Measurements from ENCODE around the gene SV2B. TPM values are rescaled to one million over a fixed set of nuclear protein-coding genes. Genes with fewer than 3 reads are reported as not detected.

Gene SV2B
- total and polyA plus RNA-seq, 2 donors: 1.2 to 4.5 TPM

DNA sequence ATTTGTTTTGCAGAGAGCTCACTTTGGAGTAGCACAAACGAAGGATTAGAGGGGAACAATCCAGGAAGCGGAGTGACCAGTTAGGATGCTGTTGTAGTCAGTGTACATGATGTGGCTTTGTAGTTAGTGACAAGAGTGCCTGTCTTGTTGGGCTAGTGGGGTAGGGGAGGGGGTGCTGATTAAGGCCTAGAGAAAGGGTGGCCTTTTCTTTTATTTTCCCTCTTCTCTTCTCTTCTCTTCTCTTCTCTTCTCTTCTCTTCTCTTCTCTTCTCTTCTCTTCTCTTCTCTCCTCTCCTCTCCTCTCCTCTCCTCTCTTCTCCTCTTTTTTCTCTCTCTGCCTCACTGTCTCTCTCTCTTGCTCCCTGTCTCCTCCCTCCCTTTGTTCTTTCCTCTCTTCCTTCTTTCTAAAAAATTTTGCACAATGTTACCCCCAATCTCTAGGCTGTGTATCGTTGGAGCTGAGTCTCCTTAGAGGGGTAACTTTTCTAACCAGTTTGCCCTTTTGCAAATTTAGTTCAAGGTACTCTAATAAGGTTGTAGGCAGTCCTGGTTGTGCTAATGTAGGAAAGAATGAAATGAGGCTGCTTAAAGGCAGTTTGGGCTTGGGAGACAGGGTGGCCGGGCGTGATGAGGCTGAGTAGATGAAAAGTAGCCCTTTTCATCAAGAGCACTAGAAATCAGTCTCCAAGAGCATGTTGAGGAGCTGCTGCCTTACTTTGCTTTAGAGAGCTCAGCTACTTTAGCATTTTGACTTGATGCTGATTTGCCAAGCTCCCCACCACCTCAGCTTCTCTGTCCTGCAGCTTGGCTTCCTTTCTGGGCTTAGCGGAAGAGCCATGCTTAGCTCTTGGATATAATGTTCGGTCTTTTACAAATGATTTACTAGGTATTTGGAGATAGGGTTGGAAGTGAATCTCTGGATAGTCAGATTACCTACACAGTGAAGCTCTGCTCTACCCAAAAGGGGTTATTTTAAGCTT is 58.6 kb downstream of the SV2B start:
- H3K36me3 ChIP-seq (ENCODE audit: insufficient read depth): no peaks in the 10 kb centered on the region
- no peak overlapping the region for H3K4me3 ChIP-seq (ENCODE audit: low read depth, low read length)
- no peak overlapping the region for H3K27ac ChIP-seq (ENCODE audit: low read depth)
- WGBS: 73% methylated on average over 7 of the region's 7 CpGs
- no peaks in the 10 kb centered on the region for H3K4me1 ChIP-seq (ENCODE audit: insufficient read depth)
- no peak for DNase-seq (ENCODE audit: extremely low spot score)

DNA sequence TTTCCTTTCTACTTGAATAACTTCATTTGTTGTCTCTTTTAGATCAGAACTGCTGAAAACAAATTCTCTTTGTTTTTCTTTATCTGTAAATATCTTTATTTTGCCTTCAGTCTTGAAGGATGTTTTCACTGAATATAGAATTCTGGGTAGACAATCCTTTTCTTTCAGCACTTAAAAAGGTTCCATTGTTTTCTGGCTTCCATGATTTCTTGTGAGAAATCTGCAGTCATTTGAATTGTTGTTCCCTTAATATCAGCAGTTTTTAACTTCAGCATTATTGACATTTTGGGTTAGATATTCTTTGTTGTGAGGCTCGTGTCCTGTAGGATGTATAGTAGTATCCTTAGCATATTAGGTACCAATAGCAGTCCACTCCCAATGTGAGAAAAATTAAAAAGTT is 65.8 kb downstream of the SV2B start:
- Histone ChIP-seq H3K27ac (ENCODE audit: low read depth) (no peak overlapping the region), H3K4me1 (ENCODE audit: insufficient read depth) (no peaks in the 10 kb centered on the region), H3K4me3 (ENCODE audit: low read depth, low read length) (no peak overlapping the region), H3K36me3 (ENCODE audit: insufficient read depth) (no peaks in the 10 kb centered on the region)
- 84% methylated on average over 1 of the region's 1 CpG for WGBS
- DNase-seq (ENCODE audit: extremely low spot score): no peak

DNA sequence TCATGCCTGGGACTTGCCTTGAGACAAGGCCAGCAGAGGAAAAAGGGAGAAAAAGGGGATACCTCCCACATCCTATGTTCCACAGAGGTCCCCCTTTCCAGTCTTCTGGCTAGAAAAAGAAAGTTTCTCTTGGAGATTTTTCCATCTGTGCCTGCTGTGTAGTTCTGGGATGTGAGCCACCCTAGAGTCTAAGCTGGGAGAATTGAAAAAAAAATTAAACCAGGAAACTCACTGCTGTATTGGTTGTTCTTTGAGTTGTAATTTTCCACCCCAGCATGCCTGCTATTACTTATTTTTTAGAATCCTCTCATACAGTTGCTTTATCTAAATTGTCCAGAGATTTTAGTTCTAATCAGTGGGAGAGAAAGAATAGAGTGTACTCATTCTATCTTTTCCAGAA is 68.4 kb downstream of the SV2B start:
- no peak for DNase-seq (ENCODE audit: extremely low spot score)
- no peaks in the 10 kb centered on the region for H3K36me3 ChIP-seq (ENCODE audit: insufficient read depth)
- H3K4me3 ChIP-seq (ENCODE audit: low read depth, low read length): no peak overlapping the region
- no peaks in the 10 kb centered on the region for H3K4me1 ChIP-seq (ENCODE audit: insufficient read depth)
- H3K27ac ChIP-seq (ENCODE audit: low read depth): no peak overlapping the region

DNA sequence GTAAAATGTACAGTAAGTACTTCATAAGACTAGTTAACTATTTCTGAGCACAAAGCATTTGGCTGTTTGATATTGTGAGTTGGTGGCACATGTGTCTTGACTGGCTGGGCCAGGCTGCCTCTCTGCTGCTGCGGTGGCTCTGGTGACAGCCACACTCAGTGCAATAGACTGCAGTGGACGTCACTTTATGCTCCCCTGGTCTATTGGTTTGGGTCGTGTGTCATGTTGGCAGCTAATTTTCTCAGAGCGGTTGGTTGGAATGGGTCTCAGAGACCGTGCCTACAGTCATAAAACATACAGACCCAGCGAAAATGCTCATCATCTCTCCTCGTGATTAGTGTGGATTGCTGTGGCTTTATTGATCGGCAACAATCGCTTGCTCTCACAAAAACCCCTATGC is 71.3 kb downstream of the SV2B start:
- Histone ChIP-seq H3K36me3 (ENCODE audit: insufficient read depth) (no peaks in the 10 kb centered on the region), H3K27ac (ENCODE audit: low read depth) (no peak overlapping the region), H3K4me1 (ENCODE audit: insufficient read depth) (no peaks in the 10 kb centered on the region), H3K4me3 (ENCODE audit: low read depth, low read length) (no peak overlapping the region)
- WGBS: 61% methylated on average over 9 of the region's 9 CpGs
- no peak for DNase-seq (ENCODE audit: extremely low spot score)

DNA sequence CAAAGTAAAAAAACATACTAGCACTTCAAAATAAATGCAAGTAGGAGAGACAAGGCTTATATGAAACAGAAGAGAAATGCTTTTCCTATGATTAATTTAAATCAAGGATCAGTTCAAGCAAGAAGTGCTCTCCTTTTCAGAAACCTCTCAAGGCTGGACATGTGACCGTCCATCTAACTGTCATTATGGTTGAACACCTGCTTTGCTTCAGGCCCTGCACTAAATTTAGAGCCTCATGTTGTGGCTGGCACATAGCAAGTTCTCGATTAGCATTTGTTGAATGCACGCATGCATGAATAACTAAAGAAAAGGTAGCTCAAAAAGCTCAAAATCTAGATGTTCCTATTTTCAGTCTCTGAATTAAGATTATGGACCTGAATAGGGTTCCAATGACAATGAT is 82.0 kb downstream of the SV2B start:
- Histone ChIP-seq H3K4me1 (ENCODE audit: insufficient read depth) (no peaks in the 10 kb centered on the region), H3K36me3 (ENCODE audit: insufficient read depth) (no peaks in the 10 kb centered on the region), H3K4me3 (ENCODE audit: low read depth, low read length) (no peak overlapping the region), H3K27ac (ENCODE audit: low read depth) (no peak overlapping the region)
- WGBS: 87% methylated on average over 3 of the region's 3 CpGs
- DNase-seq (ENCODE audit: extremely low spot score): no peak

DNA sequence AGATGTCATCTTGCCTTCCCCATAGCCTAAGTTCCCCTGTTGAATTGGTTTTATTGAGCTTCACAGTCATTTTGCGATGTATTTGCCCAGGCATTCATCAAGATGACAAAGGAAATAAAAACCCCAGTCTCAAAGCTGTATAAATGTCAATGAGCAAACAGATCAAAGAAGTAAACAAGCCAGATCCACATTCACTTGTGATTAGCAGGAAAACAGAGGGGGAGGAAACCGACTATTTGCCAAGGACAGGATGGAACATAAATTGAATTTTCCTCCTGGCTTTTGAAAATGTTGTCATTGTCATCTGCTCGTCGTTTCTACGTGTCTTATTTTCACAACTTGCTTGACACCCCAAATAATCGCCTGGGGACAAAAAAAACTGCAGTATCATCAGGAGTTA is 83.5 kb downstream of the SV2B start:
- Histone ChIP-seq H3K27ac (ENCODE audit: low read depth) (no peak overlapping the region), H3K36me3 (ENCODE audit: insufficient read depth) (no peaks in the 10 kb centered on the region), H3K4me3 (ENCODE audit: low read depth, low read length) (no peak overlapping the region), H3K4me1 (ENCODE audit: insufficient read depth) (no peaks in the 10 kb centered on the region)
- no peak for DNase-seq (ENCODE audit: extremely low spot score)
- WGBS: 19% methylated on average over 6 of the region's 6 CpGs

DNA sequence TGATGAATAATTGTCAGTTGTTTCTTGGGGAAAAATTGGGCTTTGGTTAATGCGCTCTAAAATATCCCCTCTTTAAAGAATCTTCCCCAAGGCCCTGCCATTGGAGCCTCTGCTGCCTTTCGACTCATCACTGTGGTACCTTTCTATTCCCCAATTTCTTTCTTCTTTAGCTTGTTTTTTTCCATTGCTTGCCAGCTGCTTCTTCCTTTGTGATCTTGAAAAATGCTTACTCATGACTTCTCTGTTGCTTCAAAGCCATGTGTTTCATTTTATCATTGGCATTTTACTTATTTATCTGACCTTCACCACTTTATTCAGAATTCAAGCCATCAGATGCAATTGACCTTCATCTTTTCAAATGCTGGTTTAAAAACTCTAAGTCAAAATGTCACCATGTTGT is 84.4 kb downstream of the SV2B start:
- no peak for DNase-seq (ENCODE audit: extremely low spot score)
- H3K4me3 ChIP-seq (ENCODE audit: low read depth, low read length): no peak overlapping the region
- no peaks in the 10 kb centered on the region for H3K36me3 ChIP-seq (ENCODE audit: insufficient read depth)
- H3K4me1 ChIP-seq (ENCODE audit: insufficient read depth): no peaks in the 10 kb centered on the region
- WGBS: 89% methylated on average over 2 of the region's 2 CpGs
- no peak overlapping the region for H3K27ac ChIP-seq (ENCODE audit: low read depth)

DNA sequence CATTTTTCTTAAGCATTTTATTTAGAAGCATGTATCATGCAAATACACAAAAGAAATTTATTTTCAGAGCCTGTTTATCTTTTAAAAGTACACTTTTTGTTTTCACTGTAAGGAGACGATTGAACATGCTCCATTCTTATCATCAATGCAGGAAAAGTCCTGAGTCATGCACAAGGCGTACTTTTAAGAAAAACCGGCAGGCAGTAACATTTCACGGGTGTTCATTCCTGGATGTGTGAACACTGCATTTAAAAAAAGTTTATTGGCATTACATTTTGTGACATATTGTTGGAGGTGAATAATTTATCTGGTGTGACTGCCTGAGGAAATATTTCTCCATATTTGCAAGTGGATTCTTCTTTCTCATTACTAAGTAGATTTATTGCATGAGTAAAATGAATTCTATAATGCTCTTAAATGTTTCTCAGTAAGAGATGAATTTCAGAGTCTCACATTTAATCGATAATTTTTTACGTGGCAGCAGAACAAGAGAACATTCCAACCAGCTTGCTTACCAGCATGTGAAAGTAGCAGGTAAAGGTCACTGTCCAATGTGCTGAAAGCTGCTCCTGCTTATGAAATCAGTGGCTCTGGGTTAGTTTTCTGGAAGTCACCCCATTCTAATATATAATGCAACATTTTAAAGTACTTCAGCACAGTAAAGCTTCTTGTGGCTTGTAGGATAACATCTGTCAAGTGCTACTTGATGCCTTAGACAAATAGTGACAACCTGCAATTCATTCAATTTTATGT is 87.0 kb downstream of the SV2B start:
- 54% methylated on average over 6 of the region's 6 CpGs for WGBS
- no peak overlapping the region for H3K4me3 ChIP-seq (ENCODE audit: low read depth, low read length)
- no peaks in the 10 kb centered on the region for H3K36me3 ChIP-seq (ENCODE audit: insufficient read depth)
- H3K27ac ChIP-seq (ENCODE audit: low read depth): no peak overlapping the region
- DNase-seq (ENCODE audit: extremely low spot score): no peak
- no peaks in the 10 kb centered on the region for H3K4me1 ChIP-seq (ENCODE audit: insufficient read depth)

DNA sequence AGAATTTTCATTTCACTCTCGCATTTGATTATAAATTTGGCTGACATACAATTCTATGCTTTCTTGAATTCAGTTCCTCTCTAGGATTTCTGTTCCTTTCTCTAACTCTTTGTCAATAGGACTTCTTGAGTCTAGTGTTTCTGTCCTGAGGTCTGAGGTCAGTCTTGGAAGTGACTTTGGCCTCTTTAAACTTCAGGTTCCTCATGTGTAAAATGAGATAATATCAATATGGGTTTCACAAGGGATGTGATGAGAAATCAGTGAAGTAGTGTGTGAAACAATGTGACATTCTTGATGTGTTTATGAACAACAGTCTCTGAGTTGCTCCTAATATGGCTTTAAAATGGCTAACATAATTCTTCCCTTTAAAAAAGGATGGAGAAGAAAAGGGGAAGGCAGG is 92.2 kb downstream of the SV2B start:
- H3K36me3 ChIP-seq (ENCODE audit: insufficient read depth): no peaks in the 10 kb centered on the region

DNA sequence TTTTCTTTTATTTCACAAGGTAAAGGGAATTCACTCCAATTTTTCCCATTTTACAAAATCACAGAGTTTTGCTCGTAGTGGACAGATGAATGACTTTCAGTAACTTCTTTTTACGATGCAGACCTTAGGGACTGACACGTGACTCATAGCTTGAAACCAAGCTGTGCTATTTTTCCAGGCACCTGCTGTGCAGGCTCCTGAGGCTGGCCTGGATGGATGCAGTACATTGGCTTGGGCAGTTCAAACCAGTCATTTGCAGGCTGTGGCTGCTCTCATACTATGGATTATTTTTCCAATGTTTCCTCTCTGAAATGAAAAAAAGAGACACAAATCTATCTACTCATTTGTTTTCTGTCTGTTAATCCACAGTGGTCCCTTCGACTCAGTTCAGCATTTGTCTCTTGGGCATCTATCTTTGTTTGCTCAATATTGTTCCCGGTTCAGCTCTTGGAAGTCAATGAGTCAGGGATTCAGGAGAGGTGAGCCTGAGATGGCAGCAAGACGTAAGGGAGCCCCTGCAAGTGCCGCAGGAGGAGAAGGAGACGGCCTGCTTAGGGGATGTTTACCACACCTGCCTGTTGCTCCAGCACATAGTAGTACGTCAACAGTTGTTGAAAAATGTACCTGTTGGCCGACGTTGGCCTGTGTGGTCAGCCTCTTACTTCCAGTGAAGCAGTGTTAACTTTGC is 92.8 kb downstream of the SV2B start:
- WGBS: 76% methylated on average over 11 of the region's 11 CpGs
- Histone ChIP-seq H3K4me3 (ENCODE audit: low read depth, low read length) (no peak overlapping the region), H3K36me3 (ENCODE audit: insufficient read depth) (no peaks in the 10 kb centered on the region), H3K27ac (ENCODE audit: low read depth) (no peak overlapping the region), H3K4me1 (ENCODE audit: insufficient read depth) (no peaks in the 10 kb centered on the region)
- no peak for DNase-seq (ENCODE audit: extremely low spot score)

More for the DNA sequence above, 92.2 kb downstream of the SV2B start:
- Histone ChIP-seq H3K4me3 (ENCODE audit: low read depth, low read length) (no peak overlapping the region), H3K27ac (ENCODE audit: low read depth) (no peak overlapping the region), H3K4me1 (ENCODE audit: insufficient read depth) (no peaks in the 10 kb centered on the region)
- WGBS: 84% methylated on average over 1 of the region's 1 CpG
- DNase-seq (ENCODE audit: extremely low spot score): no peak

DNA sequence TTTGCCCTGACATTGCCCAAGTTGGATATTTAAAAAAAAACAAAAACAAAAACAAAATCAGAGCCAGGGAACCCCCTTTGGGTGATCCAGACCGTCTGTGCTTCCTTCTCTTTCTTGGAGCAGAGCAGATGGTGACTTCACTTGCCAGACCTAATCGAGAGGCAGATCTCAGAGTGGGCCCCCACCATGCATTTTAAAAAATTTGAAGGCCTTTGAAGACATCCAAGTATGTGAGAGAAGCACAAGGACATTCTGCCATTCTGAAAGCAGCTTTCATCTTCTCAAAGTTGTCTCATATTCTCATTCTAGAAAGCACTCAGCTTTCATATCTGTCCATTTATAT is 93.3 kb downstream of the SV2B start:
- H3K4me1 ChIP-seq (ENCODE audit: insufficient read depth): no peaks in the 10 kb centered on the region
- no peaks in the 10 kb centered on the region for H3K36me3 ChIP-seq (ENCODE audit: insufficient read depth)
- 49% methylated on average over 2 of the region's 2 CpGs for WGBS
- DNase-seq (ENCODE audit: extremely low spot score): no peak
- H3K4me3 ChIP-seq (ENCODE audit: low read depth, low read length): no peak overlapping the region
- H3K27ac ChIP-seq (ENCODE audit: low read depth): no peak overlapping the region

DNA sequence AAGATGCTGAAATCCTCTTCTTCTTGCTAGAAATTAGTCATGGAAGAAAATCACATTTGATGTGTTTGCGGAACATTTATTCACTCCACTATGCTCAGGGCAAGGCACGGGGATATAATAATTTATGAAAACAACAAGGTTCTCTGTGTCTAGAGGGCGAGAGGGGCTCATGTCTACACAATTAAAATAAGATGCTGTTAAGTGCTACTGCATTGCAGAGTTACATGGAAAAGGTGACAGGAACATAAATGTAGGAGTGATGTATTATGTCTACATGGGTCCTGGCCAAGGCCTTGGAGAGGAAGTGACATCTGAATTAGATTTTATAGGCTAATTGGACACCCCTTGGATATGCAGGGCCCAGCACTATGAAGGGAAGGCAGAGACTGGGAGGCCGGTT is 96.1 kb downstream of the SV2B start:
- Histone ChIP-seq H3K4me3 (ENCODE audit: low read depth, low read length) (no peak overlapping the region), H3K36me3 (ENCODE audit: insufficient read depth) (no peaks in the 10 kb centered on the region), H3K4me1 (ENCODE audit: insufficient read depth) (no peaks in the 10 kb centered on the region), H3K27ac (ENCODE audit: low read depth) (no peak overlapping the region)
- no peak for DNase-seq (ENCODE audit: extremely low spot score)
- 77% methylated on average over 4 of the region's 4 CpGs for WGBS

DNA sequence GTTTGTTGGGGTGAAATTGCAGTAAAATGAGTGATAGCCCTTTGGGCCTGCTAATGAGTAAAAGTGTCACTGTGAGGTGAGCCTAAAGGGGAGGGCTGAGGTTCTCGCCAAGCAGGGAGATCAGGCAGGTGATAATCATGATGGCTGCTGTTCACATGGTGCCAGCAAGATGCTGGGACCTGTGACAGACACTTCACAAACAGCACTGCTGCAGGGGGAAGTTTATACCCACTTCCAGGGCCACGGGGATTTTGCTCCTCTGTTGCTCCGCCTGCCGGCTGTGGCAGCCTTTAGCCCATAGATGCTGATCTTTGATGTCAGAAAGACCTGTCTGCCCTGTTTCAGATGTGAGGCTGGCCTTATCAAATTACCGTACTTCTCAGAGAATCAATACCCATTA is 96.7 kb downstream of the SV2B start:
- WGBS: 48% methylated on average over 5 of the region's 5 CpGs
- Histone ChIP-seq H3K36me3 (ENCODE audit: insufficient read depth) (no peaks in the 10 kb centered on the region), H3K27ac (ENCODE audit: low read depth) (no peak overlapping the region), H3K4me3 (ENCODE audit: low read depth, low read length) (no peak overlapping the region), H3K4me1 (ENCODE audit: insufficient read depth) (no peaks in the 10 kb centered on the region)
- DNase-seq (ENCODE audit: extremely low spot score): no peak

DNA sequence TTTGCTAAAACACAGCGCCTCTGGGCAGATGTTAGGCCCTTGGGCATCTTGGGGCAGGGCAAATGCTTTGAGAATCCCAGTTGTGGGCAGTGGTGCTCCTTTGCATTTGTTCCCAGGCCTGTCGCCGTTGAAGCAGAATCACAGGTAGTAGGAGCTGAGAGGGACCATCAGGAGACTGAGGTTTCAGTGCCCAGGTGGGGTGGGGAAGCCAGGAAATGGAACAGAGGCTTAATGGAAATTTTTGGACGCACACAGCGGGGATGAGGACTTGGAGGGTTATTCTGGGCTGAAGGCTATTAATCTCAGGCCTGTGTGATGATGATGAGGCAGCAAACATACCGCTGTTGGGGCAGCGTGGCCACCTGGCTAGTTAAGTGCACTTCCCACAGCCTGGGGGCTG is 99.5 kb downstream of the SV2B start:
- H3K27ac ChIP-seq (ENCODE audit: low read depth): no peak overlapping the region

More for the DNA sequence above, 99.5 kb downstream of the SV2B start:
- Histone ChIP-seq H3K4me1 (ENCODE audit: insufficient read depth) (no peaks in the 10 kb centered on the region), H3K4me3 (ENCODE audit: low read depth, low read length) (no peak overlapping the region), H3K36me3 (ENCODE audit: insufficient read depth) (no peaks in the 10 kb centered on the region)
- WGBS: 87% methylated on average over 7 of the region's 7 CpGs
- no peak for DNase-seq (ENCODE audit: extremely low spot score)

Data from urinary bladder (tissue), 4 donors.